Measurements from ENCODE around the gene FAAP100. TPM values are rescaled to one million over a fixed set of nuclear protein-coding genes. Genes with fewer than 3 reads are reported as not detected.
A peak's percentile ranks its signal among the peaks of the same experiment; 100 is the strongest.

FAAP100 gene
- total RNA-seq, 2 donors from 2014 or later, result 27.8 to 50.4 TPM

- Histone ChIP-seq H3K4me1 (peaks cover 24% of the 10 kb centered on the region), H3K36me3 (replicated peaks in 1 of 2; ENCODE audit: insufficient read depth in 1 of 2, low read depth in 2 of 2) (peaks cover 8 to 14% of the 10 kb centered on the region in 2 donors), H3K9me3 (no peaks in the 10 kb centered on the region), H3K27ac (peak overlapping the region in 1 of 4 donors; percentile 26), H3K4me3 (no peak overlapping the region), H3K27me3 (no peaks in the 10 kb centered on the region)
- TF ChIP-seq CTCF (IDR thresholded peaks at IDR 0.05), result no peak
- TF ChIP-seq POLR2A (IDR thresholded peaks at IDR 0.05), result no peak
- DNase-seq (no peak), ATAC-seq (no peak)
- intact Hi-C loops (cut with DNase I), result no loop called here
- 77 to 90% methylated on average over 10 of the region's 10 CpGs for WGBS, 2 donors
Measured at GRCh38 chr17:81563861-81564586, 11.9 kb upstream of the FAAP100 start.

- intact Hi-C loops (cut with DNase I), result no loop called here
- TF ChIP-seq POLR2A (IDR thresholded peaks at IDR 0.05) (no peak), CTCF (IDR thresholded peaks at IDR 0.05) (no peak)
- 86 to 88% methylated on average over 4 of the region's 4 CpGs for WGBS, 2 donors
- no peak for DNase-seq
- peaks cover 13 to 17% of the 10 kb centered on the region in 2 donors for H3K36me3 ChIP-seq (replicated peaks in 1 of 2; ENCODE audit: insufficient read depth in 1 of 2, low read depth in 2 of 2)
- H3K4me1 ChIP-seq, result peaks cover 9% of the 10 kb centered on the region
- no peaks in the 10 kb centered on the region for H3K9me3 ChIP-seq
- H3K4me3 ChIP-seq, result no peak overlapping the region
- H3K27ac ChIP-seq, result no peak overlapping the region
- no peak for ATAC-seq
- H3K27me3 ChIP-seq, result no peaks in the 10 kb centered on the region
Measured at GRCh38 chr17:81561494-81561885, 9.3 kb upstream of the FAAP100 start.

GRCh38 chr17:81558941-81559806, 7.0 kb upstream of the FAAP100 start:
- Histone ChIP-seq H3K36me3 (replicated peaks in 1 of 2; ENCODE audit: insufficient read depth in 1 of 2, low read depth in 2 of 2) (peaks cover 8% of the 10 kb centered on the region in 2 donors), H3K9me3 (no peaks in the 10 kb centered on the region), H3K4me3 (no peak overlapping the region), H3K27me3 (no peaks in the 10 kb centered on the region), H3K4me1 (peaks cover 1% of the 10 kb centered on the region), H3K27ac (no peak overlapping the region)
- intact Hi-C loops (cut with DNase I), result loop anchor here (5.0 kb wide), 1 partner anchor 38 kb away; no protein-coding TSS in a partner anchor
- 81 to 93% methylated on average over 7 to 26 of the region's 27 CpGs for WGBS, 2 donors
- no peak for ATAC-seq
- TF ChIP-seq POLR2A (IDR thresholded peaks at IDR 0.05) (no peak), CTCF (IDR thresholded peaks at IDR 0.05) (no peak)
- DNase-seq, result no peak

GRCh38 chr17:81558115-81558468, 5.9 kb upstream of the FAAP100 start:
- Histone ChIP-seq H3K36me3 (replicated peaks in 1 of 2; ENCODE audit: insufficient read depth in 1 of 2, low read depth in 2 of 2) (peaks cover 8% of the 10 kb centered on the region in 2 donors), H3K9me3 (no peaks in the 10 kb centered on the region), H3K27ac (no peak overlapping the region), H3K4me3 (no peak overlapping the region), H3K27me3 (no peaks in the 10 kb centered on the region), H3K4me1 (peaks cover 12% of the 10 kb centered on the region)
- DNase-seq, result no peak
- WGBS, 2 donors, result 89% methylated on average over 12 of the region's 12 CpGs; no CpG with 5 or more reads in 1 of the 2 donors
- no peak for TF ChIP-seq CTCF (IDR thresholded peaks at IDR 0.05)
- TF ChIP-seq POLR2A (IDR thresholded peaks at IDR 0.05), result no peak
- no peak for ATAC-seq
- intact Hi-C loops (cut with DNase I), result loop anchor here (5.0 kb wide), 1 partner anchor 39 kb away; no protein-coding TSS in a partner anchor

Measured in body of pancreas (tissue), 4 donors.